HG03575 (cell line): ENCODE measurements around the gene ICAM2.
"Not testable (repeated sequence)": the region's sequence is repeated elsewhere in the genome, so short reads cannot be mapped to it uniquely, and the experiment has no call there.

Experiments used
- ATAC-seq: cut with Tn5 transposase; IDR thresholded peaks from one replicate; pipeline ENCODE4 v1.9.1; 2021; ENCODE audit not compliant: unreplicated experiment, insufficient number of reproducible peaks, low FRiP score; ENCODE audit errors: extremely low read depth

Gene ICAM2

DNA sequence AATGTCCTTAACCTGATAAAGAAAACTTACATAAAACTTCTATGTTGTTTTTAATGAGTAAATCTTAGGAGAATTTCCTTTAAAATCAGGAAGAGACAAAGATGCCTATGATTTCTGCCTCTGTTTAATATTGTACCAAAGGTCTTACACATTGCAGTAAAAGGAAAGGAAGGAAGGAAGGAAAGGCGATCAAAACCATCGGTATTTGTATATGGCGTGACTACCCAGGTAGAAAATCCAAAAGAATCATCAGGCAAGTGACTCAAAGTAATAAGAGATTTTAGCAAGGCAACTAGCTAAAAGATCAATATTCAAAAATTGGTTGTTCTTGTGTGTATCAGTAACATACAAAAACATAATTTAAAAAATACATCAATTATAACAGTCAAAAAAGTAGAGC is 3.5 kb downstream of the ICAM2 start:
- no peak for ATAC-seq

DNA sequence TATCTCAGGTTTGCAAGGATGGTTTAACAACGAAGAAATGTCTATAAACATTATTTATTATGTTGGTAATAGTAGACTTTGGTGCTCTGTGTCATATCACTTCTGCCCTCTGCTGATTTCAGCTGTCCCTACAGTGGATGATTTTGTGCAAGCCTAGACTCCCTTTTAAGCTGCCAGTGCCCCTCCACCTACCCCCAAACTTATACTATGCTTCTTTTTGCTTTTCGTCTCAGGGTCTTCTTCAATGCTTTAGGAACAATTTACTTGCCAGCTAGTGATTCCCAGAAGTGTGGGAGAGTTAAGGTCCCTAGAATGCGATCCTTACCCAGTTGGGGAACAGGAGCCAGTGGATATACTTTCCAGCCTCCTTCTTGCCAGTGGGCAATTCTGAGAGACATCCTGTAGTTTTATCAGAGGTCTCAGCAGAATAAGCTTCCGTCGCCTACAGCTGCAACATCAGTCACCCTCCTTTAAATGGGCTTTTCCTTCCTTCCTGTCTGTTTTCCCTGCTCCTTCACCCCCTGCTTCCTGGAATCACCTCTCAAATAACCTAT is 4.1 kb downstream of the ICAM2 start:
- no peak for ATAC-seq

DNA sequence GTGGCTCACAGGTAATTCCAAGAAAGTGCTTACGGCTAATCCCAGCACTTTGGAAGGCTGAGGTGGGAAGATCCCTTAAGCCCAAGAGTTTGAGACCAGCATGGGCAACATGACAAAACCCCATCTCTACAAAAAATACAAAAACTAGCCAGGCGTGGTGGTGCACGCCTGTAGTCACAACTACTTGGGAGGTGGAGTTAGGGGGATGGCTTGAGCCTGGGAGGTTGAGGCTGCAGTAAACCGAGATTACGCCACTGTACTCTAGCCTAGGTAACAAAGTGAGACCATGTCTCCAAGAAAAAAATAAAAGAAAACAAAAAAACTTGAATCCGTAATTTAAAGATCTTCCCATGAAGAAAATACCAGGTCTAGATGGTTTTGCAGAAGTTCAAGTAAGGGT is 5.0 kb downstream of the ICAM2 start:
- no peak for ATAC-seq

DNA sequence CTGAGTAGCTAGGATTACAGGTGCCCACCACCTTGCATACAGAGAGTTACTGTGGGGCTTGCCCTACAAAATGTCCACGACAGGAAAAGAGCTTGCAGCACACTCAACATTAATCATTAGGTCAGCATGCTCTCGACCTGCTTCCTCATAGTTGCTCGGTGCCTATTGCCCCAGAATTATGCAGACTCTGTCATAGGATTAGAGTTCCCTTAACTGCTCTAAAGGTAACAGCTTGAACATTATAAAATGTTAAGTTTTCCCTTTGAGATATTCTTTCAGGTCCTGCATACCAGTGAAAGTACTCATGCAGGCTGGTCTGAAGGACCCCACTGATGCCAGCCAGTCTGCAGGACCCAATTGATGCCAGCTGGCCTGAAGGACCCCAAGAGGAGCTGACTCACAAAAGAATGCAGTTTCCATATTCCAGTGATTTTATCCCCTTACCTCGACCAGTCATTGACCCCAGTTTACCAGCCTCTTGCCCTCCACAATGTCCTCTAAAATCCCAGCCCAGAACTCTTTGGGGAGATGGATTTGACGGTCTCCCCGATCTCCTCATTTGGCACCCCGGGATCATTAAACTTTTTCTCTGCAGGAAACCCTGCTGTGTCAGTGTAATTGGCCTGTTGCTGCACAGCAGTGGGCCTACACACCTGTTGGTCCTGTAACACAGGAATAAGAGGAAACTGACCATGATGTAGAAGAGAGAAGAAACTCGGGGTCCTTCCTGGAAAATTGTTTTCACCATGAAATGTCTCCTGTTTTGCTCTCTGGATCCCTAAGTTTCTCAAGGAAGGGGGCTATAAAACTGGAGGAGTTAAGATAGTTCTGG is 10.6 kb downstream of the ICAM2 start:
- ATAC-seq = no peak

DNA sequence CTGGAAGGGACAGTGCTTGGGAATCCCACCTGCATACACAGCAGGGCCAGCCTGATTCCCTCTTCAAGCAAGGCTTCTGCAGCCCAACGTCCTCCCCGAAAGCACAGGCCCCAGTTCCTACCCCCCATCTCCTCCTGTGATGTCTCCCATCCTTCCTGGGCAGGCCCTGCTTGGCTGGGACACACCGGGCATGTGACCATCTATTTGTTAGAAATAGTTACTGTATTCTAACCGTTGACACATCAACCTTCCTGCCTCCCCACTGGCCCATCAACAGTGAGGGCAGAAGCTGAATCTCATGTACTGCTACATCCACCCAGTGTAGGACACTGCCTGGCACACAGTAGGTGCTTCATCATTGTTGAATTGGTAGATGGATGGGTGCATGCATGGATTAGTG is 11.6 kb downstream of the ICAM2 start:
- no peak for ATAC-seq

DNA sequence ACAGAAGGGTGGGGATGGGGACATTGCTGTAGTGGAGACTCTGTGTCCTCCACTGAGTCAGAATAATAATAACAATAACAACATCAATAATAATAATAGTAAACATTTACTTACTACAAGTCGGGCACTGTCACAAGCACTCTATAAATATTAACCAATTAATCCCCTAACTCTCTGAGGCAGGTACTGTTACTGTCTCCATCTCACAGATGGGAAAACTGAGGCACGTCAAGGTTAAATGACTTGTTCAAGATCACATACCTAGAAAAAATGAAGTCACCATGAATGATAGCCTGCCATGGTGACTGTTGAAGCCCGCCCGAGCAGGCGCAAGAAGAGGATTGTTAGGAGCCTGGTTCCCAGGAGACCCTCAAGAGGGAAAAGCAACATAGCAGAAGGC is 12.1 kb downstream of the ICAM2 start:
- no peak for ATAC-seq

DNA sequence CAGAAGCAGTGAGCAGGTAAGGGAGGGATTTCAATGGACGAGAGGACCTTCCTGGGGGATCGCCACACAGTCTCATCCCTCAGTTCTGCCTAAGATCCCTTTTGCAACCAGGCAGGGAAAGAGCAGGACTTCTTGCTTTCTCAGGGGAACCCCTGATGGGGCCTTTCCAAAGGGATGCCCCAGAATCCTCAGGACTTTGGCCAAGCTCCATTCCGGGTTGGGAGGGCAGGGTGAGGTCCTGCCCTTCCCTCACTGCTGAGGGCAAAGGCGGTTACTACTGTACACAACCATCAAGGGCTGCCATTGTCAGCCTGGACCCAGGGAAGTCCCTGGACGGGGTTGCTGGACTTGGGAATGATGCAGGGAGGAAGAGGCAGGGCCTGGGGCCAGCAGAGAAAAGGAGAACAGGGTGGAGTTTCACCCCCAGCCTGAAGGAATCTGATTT is 12.6 kb downstream of the ICAM2 start:
- ATAC-seq = no peak

DNA sequence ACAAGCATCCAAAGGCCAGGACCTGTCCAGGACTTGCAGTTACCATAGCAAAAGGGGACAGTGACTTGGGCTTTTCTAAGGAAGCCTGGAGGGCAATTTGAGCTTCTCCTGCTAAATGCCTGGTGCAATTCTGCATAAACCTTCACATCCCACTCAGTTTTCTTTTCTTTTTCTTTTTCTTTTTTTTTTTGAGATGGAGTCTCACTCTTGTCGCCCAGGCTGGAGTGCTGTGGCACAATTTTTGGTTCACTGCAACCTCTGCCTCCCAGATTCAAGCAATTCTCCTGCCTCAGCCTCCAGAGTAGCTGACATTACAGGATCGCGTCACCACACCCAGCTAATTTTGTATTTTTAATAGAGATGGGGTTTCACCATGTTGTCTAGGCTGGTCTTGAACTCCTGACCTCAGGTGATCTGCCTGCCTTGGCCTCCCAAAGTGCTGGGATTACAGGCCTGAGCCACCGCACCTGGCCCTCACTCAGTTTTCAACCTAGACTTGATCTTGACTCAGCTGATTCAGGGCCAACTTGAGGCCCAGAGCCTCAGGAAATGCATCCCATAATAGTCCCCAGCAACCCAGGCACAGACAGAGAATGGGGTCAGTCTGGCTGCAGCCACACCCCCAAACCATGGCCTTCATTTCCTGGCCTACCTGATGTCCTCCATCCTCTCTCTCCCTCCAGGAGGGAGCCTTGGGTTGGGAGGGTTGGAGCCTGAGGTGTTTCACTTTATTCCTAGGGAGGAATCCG is 13.2 kb downstream of the ICAM2 start:
- ATAC-seq = not testable (repeated sequence)

DNA sequence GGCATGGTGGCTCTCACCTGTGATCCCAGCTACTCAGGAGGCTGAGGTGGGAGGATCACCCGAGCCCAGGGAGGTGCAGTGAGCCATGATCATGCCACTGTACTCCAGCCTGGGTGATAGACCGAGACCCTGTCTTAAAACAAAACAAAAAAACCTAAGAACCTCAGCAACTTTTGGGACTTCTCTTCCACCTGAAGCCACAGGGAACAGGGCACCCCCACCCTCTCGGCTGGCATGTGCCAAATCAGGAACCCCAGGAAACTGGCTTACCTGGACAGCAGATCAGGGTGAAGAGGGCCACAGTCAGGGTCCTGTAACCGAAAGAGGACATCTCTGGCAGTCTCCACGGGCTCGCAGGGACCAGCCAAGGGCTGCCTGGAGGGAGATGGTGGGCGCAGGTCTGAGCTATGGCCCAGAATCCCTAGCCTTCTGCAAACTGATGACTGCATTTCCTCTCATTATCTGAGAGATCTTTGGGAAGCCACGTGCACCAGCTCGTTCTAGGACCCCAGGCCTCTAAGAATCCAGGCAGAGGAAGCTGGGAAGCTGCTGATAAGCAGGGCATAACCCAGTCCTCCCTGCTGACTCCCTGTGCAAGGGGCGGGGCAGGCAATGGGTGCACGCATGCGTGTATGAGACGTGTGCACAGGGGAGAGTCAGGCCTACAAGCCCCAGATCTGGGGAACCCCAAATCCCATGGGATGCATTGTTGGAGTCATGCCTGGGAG is 13.9 kb downstream of the ICAM2 start:
- no peak for ATAC-seq

DNA sequence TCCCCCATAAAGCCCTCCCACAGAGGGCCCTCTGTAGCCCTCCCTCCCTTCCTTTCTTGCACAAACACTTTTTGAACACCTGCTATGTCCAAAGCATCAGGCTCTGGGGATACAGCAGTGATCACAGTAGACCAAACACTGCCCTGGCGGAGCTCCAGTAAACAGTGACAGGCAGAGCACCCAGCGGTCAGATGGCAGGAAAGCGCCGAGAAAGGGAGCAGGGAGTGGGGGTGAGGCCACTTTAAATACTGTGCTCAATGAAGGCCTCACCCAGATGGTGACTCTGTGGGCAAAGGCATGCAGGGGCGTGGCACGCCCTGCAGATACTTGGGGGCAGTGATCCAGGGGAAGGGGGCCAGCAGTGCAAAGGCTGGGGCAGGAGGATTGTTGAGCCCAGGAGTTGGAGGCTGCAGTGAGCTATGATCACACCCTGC is 14.7 kb downstream of the ICAM2 start:
- ATAC-seq = no peak

DNA sequence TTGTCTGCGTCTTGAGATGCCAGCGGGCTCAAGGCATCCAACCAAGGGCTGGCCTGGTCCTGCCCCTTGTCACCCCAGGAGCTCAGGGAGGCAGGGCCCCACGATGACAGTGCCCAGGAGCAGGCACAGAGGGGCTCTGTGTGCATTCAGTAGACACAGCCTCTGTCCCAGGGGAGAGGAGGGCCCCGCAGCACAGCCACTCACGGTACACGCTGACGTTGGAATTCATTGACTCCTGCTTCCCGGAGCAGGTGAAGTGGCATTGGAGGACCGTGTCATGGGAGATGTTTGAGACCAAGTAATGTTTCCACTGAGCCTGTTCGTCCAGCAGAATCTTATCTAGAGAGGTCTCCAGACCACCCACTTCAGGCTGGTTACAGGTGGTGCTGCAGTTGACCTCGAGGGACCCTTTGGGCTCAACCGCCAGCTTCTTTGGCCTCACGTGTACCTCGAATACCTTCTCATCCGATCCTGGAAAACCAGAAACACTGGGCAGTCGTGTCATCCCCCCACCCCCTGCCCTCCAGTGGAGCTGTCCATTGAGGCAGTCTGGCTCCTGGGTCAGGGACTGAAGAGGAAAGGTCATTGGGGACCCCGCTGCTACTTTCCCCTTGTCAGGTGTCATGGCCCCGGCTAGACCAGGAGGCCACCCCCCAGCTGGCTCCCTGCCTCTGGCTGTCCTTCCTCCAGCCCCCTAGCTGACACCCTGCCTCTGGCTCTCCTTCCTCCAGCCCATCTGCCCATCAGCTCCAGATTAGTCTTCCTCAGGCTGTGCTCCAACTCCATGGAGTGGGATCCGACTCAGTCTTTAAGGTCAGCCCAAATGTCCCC is 15.3 kb downstream of the ICAM2 start:
- ATAC-seq = no peak

DNA sequence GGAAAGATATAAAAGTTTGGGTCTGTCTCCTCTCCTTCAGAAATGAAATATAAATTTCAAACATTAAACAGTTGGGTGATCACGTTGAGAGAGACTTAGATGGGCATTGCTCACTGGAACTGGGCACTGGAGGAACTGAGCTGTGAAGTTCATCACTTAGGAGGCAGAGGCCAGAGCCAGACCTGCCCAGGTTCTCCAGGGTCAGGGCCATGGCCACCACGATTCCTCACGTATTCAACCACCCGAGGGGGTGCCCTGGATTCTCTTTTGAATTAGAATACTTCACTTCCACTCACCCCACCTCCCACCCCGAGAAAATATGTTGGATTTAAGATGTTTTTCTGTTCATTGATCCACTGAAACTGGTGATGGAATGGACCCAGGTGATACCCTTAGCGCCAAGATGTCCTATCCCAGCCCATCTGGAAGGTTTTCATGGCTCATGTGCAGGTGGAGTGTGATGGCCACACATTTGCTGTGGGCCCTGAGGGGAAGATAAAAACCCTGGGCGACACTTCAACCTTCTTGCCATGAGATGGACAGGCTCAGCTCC is 16.1 kb downstream of the ICAM2 start:
- ATAC-seq = no peak

DNA sequence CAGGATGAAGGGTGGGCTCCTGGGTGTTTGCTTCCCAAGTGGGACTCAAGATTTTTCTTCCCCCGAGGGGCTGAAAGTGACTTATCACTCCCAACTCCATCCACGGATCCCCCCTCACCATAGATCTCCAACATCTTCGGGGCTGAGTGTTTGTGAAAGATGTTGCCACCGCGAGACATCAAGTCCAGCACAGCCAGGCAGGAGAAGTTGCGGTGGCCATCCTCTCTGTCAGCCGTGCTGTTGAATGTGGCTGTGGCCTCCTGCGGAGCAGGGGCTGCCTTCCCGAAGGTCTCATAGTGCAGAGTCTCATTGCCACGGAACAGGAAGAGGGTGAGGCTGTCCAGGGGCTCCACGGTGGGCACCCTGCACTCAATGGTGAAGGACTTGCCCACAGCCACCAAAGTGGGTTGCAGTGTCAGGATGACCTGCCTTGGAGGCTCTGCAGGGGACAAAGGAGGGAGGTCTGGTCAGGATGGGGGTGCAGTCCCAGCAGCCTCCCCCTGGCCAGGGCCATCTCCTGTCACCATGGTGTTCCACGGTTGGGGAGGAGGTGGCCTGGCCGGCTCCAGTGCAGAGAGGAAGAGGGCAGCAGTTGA is 16.8 kb downstream of the ICAM2 start:
- no peak for ATAC-seq

DNA sequence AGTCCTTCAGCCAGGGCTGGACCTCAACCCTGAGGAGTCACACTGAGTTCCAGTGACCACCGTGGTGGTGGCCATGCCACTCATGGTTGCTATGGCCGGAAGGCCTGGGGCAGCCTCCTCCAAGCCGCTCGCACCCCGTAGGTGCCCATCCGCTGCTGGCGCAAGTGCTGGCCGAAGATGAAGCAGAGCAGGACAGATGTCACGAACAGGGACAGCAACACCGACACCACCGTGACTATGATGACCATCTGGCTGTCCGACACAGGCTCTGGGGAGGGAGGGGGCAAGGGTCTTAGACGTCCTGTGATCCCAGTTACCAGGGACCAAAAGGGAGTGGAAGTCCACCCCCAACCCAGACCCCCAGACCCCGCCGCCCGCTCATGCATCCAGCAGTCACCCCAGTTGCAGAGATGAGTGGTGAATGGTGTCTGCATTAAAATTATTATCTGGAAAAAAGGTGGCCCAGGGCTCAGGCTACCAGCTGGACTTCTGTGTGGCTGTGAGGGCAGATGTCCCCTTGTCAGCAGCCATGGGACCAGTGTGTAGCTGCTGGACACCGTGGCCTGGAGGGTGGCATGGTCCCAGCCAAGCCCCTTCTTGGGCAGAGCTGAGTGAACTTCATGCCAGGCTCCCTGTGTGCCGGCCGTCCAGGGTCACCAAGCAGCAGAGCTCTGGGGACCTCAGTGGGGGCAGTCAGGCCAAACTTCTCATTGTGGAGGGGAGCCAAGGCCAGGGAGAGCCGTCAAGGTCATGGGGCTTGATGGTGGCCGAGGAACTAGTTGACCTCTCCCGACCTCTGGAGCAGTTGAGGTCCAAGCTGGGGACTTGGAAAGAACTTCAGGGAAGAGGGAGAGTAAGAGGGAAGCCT is 17.5 kb downstream of the ICAM2 start:
- no peak for ATAC-seq

DNA sequence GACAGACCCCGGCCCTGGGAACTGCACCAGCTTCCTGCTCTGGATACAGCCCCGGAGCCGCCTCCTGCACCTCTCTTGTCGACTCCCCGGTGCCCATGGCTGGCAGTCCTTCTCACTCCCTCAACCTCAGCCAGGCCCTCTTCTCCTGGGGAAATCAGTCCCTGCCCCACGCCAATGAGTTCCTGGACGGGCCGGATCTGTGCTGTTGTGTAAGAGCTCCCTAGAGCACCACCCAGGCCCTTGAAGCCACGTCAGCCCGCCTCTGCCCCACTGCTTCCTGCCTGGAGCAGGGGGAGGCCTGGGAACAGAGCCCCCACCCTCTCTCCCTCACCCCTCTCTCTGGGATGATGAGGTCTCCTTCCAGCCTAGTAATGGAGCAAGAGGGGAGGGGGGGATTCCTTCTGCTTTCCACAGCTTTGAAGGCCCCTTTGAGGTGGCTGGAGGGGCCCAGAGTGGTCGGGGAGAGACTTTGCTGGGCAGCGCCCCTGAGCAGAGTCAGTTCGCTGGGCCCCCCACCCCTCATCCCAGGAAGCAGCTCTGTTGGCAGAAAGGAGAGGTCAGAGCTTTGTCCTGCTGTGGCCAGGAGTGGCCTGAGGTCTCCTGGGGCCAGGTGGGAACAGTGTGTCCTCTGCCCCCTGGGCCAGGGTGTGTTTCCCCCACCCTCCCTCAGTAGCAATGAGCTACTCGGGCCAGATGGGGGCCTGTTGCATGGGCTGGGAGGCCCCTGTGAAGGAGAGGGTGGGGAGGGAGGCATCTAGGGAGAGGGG is 18.5 kb downstream of the ICAM2 start:
- no peak for ATAC-seq

DNA sequence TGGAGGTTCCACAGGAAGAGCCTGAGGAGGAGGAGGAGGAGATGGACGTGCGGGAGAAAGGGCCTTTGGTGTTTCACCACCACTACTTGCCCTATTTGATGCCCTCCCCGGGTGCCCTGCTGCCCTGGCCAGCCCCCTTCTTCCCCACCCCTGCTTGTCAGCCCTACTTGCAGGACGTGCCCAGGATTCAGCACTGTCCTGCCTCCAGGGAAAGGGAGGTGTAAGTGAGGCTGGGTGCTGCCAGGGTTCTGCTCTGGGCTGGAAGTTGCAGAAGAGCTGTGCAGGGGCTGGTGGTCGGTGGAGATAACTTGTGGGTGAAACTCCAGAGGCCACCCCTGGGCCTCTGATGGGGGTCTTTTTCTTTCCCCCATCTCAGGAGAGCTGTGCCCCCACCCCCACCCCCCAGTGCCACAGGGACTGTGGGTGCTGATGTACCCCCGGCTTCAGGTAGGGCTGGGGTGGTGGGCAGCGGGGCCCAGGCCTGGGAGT is 19.3 kb downstream of the ICAM2 start:
- ATAC-seq = no peak
